PC-9 (cell line): ENCODE measurements around the gene USP38. TPM values are rescaled to one million over a fixed set of nuclear protein-coding genes. Genes with fewer than 3 reads are reported as not detected.
"Not testable (repeated sequence)": the region's sequence is repeated elsewhere in the genome, so short reads cannot be mapped to it uniquely, and the experiment has no call there.

ENCODE experiments used
- BruUV-seq: library from RNA; stranded (reverse); fragments of 400-500 nt; replicated peaks from 2 replicates; lab custom pipeline; 2021; lab: Mats Ljungman, UMichigan
- CTCF ChIA-PET: fragments of 300-600 bp; sonication (Branson Sonifier 250); formaldehyde crosslinking; loops from one replicate; lab custom pipeline; 2022; ENCODE audit warnings: antibody characterized with exemption; lab: Charles Lee
- POLR2A ChIA-PET: fragments of 300-600 bp; sonication (Branson Sonifier 250); formaldehyde crosslinking; loops from one replicate; lab custom pipeline; 2022; ENCODE audit warnings: antibody characterized with exemption; ENCODE audit not compliant: unreplicated experiment; lab: Charles Lee
- DNase-seq, 2 experiments: peaks; one replicate each; pipeline versions ENCODE4 v3.0.0 to v3.0.0-alpha.2; 2015 to 2022; ENCODE audit warnings: mixed read lengths in 1 of 2
- H2AFZ ChIP-seq: fragments of 200-600 bp; sonication (generic); 2 replicates; pipeline ENCODE4 v1.8.1; 2017; ENCODE audit warnings: antibody characterized with exemption
- H3F3A ChIP-seq: fragments of 200-600 bp; sonication (generic); 2 replicates; pipeline ENCODE4 v1.8.1; 2017; ENCODE audit warnings: antibody characterized with exemption, mild to moderate bottlenecking, low read depth; ENCODE audit not compliant: insufficient read depth
- H3K27ac ChIP-seq: fragments of 200-600 bp; sonication (generic); 2 replicates; pipeline ENCODE4 v1.6.1; 2016; ENCODE audit warnings: mixed run types
- H3K27me3 ChIP-seq: fragments of 200-600 bp; sonication (generic); 2 replicates; pipeline ENCODE4 v1.6.1; 2016; ENCODE audit warnings: low read depth, mixed run types; ENCODE audit not compliant: insufficient read depth
- H3K36me3 ChIP-seq: fragments of 200-600 bp; sonication (generic); 2 replicates; pipeline ENCODE4 v1.6.1; 2016; ENCODE audit warnings: low read depth, mixed run types
- H3K4me1 ChIP-seq: fragments of 200-600 bp; sonication (generic); replicated peaks from 2 replicates; pipeline ENCODE4 v1.6.1; 2016; ENCODE audit warnings: mixed run types; ENCODE audit not compliant: insufficient read depth
- H3K4me2 ChIP-seq: fragments of 200-600 bp; sonication (generic); 2 replicates; pipeline ENCODE4 v1.6.1; 2017; ENCODE audit warnings: mixed run types
- H3K4me3 ChIP-seq: fragments of 200-600 bp; sonication (generic); 2 replicates; pipeline ENCODE4 v1.6.1; 2016; ENCODE audit warnings: mixed run types
- H3K79me2 ChIP-seq: fragments of 200-600 bp; sonication (generic); 2 replicates; pipeline ENCODE4 v1.6.1; 2017; ENCODE audit warnings: low read depth, mixed run types
- H3K9me2 ChIP-seq: fragments of 200-600 bp; sonication (generic); 2 replicates; pipeline ENCODE4 v1.8.1; 2017; ENCODE audit warnings: mild to moderate bottlenecking; ENCODE audit not compliant: insufficient read depth
- H3K9me3 ChIP-seq: fragments of 200-600 bp; sonication (generic); 2 replicates; pipeline ENCODE4 v1.8.1; 2016; ENCODE audit warnings: low read depth; ENCODE audit not compliant: insufficient read depth
- H4K20me1 ChIP-seq: fragments of 200-600 bp; sonication (generic); 2 replicates; pipeline ENCODE4 v1.8.1; 2017; ENCODE audit not compliant: insufficient read depth
- EZH2 ChIP-seq: fragments of 200-600 bp; sonication (generic); IDR thresholded peaks from 2 replicates; pipeline ENCODE4 v1.8.0; 2017; ENCODE audit warnings: antibody characterized with exemption, low read depth
- intact Hi-C: fragments of 100-400 bp; cut with micrococcal nuclease; formaldehyde crosslinking; loops from one replicate; pipeline ENCODE4 v1.10.0; 2022; ENCODE audit not compliant: unreplicated experiment
- total RNA-seq: library from RNA; stranded (reverse); gene quantifications from 2 replicates; pipeline ENCODE4 v1.2.3, GENCODE V29; 2021
- TF ChIP-seq, protein P1 (sequence below): fragments of 200-600 bp; sonication (generic); conservative IDR thresholded peaks from 2 replicates; pipeline ENCODE4 v1.6.1; 2017; ENCODE audit warnings: mixed run types, antibody characterized with exemption, mild to moderate bottlenecking, moderate library complexity

USP38 gene
- total RNA-seq, 1 experiment from 2014 or later = 11.9 TPM

DNA sequence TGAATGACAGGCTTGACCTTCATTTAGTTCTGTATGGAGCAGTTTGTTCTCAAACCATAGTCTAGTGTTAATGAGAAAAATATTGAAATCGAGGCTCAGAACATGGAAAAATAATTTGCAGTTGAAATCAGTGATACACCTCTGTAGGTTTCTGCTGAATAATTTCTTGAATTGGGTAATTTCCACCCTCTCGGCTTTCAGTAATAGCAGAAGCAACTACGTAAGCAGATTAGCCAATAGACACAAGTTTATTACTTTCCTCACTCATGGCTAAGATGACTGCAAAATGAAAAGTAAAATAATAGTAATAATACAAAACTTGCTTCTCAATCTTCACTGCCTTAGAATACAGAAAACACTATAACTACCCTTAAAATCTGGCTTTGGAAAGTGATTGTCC, 46.0 kb downstream of the USP38 start:
- no peaks in the 10 kb centered on the region for H4K20me1 ChIP-seq
- H3K9me3 ChIP-seq = no peaks in the 10 kb centered on the region
- no peak for TF ChIP-seq EZH2
- TF ChIP-seq, protein P1, sequence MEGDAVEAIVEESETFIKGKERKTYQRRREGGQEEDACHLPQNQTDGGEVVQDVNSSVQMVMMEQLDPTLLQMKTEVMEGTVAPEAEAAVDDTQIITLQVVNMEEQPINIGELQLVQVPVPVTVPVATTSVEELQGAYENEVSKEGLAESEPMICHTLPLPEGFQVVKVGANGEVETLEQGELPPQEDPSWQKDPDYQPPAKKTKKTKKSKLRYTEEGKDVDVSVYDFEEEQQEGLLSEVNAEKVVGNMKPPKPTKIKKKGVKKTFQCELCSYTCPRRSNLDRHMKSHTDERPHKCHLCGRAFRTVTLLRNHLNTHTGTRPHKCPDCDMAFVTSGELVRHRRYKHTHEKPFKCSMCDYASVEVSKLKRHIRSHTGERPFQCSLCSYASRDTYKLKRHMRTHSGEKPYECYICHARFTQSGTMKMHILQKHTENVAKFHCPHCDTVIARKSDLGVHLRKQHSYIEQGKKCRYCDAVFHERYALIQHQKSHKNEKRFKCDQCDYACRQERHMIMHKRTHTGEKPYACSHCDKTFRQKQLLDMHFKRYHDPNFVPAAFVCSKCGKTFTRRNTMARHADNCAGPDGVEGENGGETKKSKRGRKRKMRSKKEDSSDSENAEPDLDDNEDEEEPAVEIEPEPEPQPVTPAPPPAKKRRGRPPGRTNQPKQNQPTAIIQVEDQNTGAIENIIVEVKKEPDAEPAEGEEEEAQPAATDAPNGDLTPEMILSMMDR = no peak
- no TSS peak for BruUV-seq
- CTCF ChIA-PET = no interaction called here
- no peak overlapping the region for H3K4me3 ChIP-seq
- H2AFZ ChIP-seq = no peak overlapping the region
- H3K4me1 ChIP-seq = no peaks in the 10 kb centered on the region
- H3K79me2 ChIP-seq = no peaks in the 10 kb centered on the region
- H3K4me2 ChIP-seq = no peak overlapping the region
- DNase-seq = no peak
- no peak overlapping the region for H3K27ac ChIP-seq
- intact Hi-C loops = no loop called here
- H3K36me3 ChIP-seq = no peaks in the 10 kb centered on the region
- POLR2A ChIA-PET = no interaction called here
- H3F3A ChIP-seq = no peaks in the 10 kb centered on the region
- H3K27me3 ChIP-seq = no peaks in the 10 kb centered on the region
- no peaks in the 10 kb centered on the region for H3K9me2 ChIP-seq

DNA sequence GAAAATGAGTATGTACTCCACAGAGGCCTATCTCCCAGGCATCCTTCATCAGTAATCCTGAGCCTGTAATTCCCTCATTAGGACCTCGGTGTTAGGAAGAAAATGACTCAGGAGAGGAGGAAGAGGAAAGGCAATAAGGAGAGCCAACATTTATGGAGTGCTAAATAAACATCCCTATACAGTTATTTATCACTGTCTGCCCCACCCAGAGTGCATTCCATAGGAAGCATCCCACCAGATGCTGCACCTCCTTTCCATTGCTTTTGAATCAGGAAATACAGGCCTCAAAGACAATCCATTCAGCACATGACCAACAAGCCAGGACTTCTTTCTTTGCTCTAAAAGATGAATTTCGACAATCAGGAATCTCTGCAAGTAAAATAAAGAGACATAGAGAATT, 47.6 kb downstream of the USP38 start:
- no peak overlapping the region for H3K27ac ChIP-seq
- no peaks in the 10 kb centered on the region for H3K36me3 ChIP-seq
- H3K4me2 ChIP-seq = no peak overlapping the region
- CTCF ChIA-PET = no interaction called here
- no peak for DNase-seq
- no peak overlapping the region for H2AFZ ChIP-seq
- H3K9me3 ChIP-seq = no peaks in the 10 kb centered on the region
- no peaks in the 10 kb centered on the region for H3K4me1 ChIP-seq
- no peaks in the 10 kb centered on the region for H3K27me3 ChIP-seq
- H4K20me1 ChIP-seq = no peaks in the 10 kb centered on the region
- no peak for TF ChIP-seq EZH2
- TF ChIP-seq, protein P1 = no peak
- H3K4me3 ChIP-seq = no peak overlapping the region
- POLR2A ChIA-PET = no interaction called here
- no TSS peak for BruUV-seq
- H3F3A ChIP-seq = no peaks in the 10 kb centered on the region
- intact Hi-C loops = no loop called here
- H3K79me2 ChIP-seq = no peaks in the 10 kb centered on the region
- no peaks in the 10 kb centered on the region for H3K9me2 ChIP-seq

DNA sequence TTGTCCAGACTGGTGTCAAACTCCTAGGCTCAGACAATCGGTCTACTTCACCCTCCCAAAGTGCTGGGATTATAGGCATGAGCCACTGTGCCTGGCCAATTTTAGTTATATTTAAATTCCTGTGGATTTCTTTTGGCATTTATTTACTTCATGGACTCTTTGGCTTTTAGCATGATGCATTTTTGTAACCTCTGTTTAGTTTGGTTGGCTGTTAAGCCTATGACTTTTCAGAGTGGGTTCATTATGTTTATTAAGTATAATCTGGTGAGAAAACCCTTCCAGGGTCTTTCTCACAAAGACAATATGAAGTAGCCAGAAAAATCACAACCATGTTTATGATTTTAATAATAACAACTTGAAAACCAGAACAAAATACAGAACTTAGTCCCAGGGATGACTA, 49.4 kb downstream of the USP38 start:
- CTCF ChIA-PET = no interaction called here
- Histone ChIP-seq H3K27me3 (no peaks in the 10 kb centered on the region), H3K9me3 (no peaks in the 10 kb centered on the region), H3K27ac (no peak overlapping the region), H2AFZ (no peak overlapping the region), H3K4me3 (no peak overlapping the region), H3K4me2 (no peak overlapping the region), H3F3A (no peaks in the 10 kb centered on the region), H3K4me1 (no peaks in the 10 kb centered on the region), H3K79me2 (no peaks in the 10 kb centered on the region), H3K9me2 (no peaks in the 10 kb centered on the region), H3K36me3 (no peaks in the 10 kb centered on the region), H4K20me1 (no peaks in the 10 kb centered on the region)
- no peak for DNase-seq
- no TSS peak for BruUV-seq
- POLR2A ChIA-PET = no interaction called here
- no peak for TF ChIP-seq EZH2
- TF ChIP-seq, protein P1 = no peak
- intact Hi-C loops = no loop called here

DNA sequence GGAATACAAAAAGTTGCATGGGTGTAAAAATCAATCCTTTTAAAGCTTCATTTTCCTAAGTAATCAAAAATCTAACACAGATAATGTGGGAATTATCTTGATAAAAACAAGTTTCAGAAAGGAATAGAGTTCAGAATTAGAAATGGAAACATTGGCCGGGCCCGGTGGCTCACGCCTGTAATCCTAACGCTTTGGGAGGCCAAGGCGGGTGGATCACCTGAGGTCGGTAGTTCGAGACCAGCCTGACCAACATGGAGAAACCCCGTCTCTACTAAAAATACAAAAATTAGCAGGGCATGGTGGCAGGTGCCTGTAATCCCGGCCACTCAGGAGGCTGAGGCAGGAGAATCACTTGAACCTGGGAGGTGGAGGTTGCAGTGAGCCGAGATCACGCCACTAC, 52.5 kb downstream of the USP38 start:
- H3K4me2 ChIP-seq, H3K9me2 ChIP-seq, CTCF ChIA-PET, H3K9me3 ChIP-seq, DNase-seq, H3K4me1 ChIP-seq, H2AFZ ChIP-seq, H4K20me1 ChIP-seq, intact Hi-C loops, H3K27me3 ChIP-seq, H3K27ac ChIP-seq, BruUV-seq, POLR2A ChIA-PET, H3F3A ChIP-seq, H3K36me3 ChIP-seq, H3K79me2 ChIP-seq, H3K4me3 ChIP-seq: not testable (repeated sequence)
